HG02678 (cell line): ENCODE results near the gene MICAL3.

Experiments
- ATAC-seq: cut with Tn5 transposase; IDR thresholded peaks from one replicate; pipeline ENCODE4 v1.9.1; 2021; ENCODE audit warnings: mild to moderate bottlenecking, moderate library complexity; ENCODE audit not compliant: unreplicated experiment

The MICAL3 gene

DNA sequence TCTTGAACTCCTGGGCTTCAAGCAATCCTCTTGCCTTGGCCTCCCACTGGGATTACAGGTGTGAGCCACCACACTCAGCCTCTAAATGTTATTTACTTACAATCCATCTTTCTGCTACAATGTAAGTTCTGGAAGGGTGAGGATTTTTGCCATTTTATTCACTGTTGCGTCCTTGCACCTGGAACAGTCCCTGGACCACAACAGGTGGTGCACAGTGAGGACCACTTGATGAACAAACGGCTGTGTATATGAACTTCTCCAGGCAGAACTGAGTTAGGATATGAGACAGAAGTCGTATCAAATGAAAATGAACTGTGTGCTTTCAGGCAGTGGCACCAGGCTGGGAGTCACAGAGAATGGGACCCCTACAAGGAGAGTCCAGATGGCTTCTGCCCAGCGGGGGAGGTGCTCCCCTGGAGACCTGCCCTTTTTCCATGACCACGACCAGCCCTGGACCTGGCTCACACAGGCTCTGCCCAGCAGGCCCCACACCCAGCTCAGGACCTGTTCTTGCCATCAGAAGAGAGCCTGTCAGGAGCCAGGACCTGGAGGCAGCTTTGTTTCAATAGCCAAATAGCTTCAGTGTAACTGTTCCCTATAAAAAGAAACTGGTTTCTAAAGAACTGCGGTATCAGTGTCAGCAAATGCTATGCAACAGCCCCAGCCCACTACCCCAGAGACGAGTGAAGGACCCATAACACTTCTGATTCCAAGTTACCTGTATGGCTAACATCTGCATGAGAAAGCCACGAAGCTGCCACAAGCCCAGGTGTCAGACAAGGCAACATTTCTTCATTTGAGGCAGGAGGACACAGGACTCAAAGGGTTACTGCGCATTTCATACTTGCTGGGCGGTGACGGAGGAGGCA lies 104.9 kb downstream of the MICAL3 start:
- no peak for ATAC-seq

DNA sequence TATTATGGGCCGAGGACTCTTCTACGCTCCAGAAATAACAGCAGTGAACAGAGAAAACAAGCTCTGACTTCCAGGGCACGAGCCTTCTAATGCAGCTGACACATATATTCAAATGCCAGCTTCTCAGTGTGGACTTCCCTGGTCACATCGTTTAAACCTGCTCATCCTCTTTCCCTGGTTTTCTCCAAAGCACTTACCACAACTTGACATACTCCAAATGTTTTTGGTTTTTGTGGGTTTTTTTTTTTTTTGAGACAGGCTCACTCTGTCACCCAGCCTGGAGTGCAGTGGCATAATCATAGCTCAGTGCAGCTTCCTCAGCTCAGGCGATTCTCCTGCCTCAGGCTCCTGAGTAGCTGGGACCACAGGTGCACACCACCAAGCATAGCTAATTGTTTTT lies 105.5 kb downstream of the MICAL3 start:
- no peak for ATAC-seq

DNA sequence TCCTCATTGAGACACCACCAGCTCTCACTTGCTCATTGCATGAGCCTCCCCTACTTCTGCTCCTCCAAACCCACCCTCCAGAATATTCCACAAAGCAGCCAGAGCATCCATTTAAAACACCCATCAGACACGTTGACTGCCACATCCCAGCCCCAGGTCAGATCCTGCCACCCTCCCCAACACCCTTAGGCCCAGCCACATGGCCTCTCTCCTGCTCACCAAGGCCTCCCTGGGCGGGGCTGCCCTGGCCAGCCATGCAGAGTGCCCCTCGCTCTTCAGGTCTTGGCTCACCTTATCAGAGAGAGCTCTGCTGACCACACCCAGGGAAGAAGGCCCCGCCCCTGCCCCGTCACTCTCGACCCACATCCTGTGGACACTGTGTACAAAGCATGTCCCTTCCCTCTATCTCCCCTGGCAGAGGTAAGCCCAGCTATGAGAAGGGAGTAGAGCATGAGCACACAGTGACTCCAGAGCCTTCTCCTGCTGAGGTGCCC lies 106.8 kb downstream of the MICAL3 start:
- ATAC-seq = no peak

DNA sequence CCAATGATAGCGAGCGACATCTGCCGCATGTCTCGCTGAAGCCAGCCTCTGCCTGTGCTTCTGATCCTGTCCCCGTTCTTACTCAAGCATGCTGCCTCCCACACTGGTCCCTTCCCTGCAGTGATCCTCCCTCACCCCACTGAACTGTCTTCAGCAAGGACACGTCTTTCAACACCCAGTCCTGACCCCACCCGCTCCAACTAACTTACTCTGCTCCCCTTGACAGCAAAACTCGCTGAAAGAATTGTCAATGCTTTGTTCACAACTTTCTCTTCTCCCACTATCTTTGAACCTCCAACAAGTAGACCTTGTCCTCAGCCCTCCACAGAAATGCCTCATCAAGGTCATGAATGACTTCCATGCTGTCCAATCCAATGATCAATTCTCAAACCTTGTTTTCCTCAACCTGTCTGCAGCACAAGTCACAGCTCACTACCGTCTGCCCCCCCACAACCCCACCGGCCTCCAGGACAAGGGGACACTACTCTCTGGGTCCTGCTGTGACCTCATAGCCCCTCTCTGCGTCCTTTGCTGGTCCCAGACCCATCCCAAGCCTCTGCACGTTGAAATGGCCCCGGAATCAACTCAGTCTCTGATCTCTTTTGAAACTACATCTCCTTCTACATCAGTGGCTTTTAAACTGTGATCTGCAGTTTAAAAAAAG lies 108.0 kb downstream of the MICAL3 start:
- ATAC-seq = no peak

DNA sequence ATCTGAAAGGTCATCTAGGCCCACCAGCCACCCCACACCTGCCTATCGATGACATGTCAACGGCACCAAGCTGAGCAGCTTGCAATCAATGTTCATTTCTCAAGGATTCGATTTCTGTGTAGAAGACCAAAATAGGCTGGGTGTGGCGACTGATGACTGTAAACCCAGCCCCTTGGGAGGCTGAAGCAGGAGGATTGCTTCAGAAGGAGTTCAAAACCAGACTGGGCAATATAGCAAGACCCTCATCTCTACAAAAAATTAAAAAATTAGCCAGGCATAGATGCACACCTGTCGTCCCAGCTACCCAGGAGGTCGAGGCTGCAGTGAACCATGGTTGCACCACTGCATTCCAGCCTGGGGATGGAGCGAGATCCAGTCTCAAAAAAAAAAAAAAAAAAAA lies 108.7 kb downstream of the MICAL3 start:
- no peak for ATAC-seq

DNA sequence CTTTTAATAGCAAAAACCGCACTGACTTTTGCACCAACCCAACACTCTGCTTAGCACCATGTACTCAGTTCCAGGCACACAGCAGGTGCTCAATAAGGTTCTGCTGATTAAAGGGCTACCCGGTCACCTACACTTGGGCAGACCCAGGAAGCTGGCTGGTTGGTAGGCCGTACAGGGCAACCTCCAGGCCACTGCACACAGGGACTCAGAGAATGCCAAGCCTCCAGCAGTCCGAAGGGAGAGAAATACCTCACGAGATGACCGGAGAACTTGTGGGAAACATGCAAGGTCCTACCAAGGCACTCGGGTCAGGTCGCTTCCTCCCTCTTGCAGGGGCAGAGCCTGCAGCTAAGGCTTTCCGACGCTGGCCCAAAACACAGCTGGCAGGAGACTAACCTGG lies 109.2 kb downstream of the MICAL3 start:
- ATAC-seq = no peak

DNA sequence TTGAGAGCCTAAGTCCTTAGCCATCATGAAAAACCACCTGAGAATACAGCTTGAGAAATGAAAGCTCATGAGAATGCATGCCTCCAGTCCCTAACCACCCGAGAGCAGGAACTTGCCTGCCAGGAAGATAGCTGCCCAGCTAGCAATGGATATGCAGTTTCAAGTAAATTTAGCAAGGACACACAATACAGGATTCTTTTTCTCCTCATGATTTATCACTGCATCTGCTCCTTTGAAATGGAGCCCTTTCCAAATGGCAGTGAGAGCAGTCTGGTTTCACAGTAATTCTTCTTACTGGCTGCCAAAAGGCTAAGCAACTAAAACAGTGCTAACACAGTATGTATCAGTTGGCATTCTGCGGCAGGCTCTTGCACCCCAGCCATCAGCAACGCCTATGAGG lies 109.9 kb downstream of the MICAL3 start:
- no peak for ATAC-seq

DNA sequence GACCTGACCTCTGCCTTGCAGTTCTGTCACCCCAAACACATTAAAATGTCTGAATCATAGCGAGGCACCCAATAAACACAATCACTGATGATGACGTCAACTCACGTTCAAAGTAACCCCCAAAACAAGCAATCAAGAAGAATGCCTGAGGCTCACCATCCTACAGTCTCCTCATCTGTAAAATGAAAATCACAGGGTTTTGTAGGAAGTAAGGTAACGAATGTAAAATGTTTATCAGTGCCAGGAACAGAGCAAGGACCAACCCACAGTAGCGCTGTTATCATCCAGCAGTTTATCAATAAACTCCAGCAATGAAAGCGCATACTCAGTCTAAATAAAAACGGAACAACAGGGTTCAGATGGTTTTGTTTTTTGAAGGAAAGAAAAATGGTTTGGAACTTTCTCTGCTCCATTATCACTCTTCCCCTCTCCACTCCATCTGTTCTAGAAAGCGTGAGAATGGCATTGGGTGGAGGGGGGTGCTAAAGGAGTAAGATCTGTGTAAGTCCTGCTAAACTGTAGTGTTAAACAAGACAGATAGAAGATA lies 110.5 kb downstream of the MICAL3 start:
- ATAC-seq = no peak

DNA sequence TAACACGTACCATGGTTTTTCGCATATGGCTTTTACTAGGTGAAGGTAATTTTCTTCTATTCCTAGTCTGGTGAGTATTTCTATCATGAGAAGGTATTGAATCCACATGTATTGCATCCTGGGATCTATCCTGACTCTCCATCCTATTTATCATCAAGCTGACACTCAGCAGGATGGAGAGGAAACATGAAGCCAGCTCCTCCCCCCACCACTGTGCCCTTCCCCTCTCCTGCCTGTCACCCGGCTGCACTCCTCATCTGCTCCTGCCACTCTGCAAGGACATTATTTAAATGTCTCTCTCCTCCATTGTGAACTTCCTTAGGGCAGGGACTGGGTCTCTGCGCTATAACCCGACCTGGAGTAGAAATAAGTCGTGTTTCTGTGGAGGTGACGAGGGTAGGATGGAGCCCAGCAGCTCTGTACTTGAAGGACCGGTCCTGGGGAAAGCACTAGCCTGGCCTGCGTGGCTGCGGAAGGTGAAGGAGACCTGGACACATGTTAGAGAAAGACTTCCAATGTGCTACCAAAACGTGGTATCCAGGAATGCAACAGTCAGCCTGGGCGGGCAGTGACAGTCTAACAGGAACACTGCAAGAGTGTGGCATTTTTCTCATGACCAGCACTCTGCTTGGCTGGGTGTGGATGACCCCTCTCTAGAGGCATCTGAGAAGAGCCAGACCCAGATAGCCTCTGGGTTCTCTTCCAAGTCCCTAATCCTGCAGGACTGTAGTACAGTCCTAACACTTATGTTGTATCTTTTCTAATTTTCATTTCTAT lies 111.2 kb downstream of the MICAL3 start:
- ATAC-seq = no peak

DNA sequence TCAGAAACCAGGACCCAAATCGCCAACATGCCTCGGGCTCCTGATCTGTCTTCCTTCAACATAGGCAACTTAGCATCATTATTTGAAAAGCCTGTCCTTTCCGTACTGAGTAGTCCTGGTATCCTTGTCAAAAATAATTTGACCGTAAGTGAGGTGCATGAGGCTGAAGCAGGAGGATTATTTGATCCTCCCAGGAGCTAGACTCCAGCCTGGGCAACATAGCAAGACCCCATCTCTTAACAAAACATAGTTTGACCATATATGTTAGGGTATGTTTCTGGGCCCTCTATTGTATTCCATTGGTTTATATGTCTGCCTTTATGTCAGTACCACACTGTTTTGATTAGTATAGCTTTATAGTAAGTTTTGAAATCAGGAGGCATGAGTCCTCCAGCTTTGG lies 112.5 kb downstream of the MICAL3 start:
- ATAC-seq = no peak

DNA sequence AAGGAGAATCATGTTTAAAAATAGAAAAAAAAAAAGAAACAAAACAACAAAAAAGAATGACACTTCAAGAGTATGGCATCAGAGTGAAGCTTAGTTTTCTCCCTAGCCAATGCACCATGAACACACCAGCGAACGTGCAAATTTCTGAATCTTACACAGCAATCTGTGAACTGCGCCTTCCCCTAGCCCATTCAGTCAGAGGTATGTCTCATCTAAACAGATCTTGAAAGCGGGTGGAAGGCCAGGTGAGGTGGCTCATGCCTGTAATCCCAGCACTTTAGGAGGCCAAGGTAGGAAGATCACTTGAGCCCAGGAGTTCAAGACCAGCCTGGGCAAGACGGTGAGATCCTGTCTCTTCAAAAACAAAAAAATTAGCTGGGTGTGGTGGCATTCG lies 113.1 kb downstream of the MICAL3 start:
- ATAC-seq = no peak

DNA sequence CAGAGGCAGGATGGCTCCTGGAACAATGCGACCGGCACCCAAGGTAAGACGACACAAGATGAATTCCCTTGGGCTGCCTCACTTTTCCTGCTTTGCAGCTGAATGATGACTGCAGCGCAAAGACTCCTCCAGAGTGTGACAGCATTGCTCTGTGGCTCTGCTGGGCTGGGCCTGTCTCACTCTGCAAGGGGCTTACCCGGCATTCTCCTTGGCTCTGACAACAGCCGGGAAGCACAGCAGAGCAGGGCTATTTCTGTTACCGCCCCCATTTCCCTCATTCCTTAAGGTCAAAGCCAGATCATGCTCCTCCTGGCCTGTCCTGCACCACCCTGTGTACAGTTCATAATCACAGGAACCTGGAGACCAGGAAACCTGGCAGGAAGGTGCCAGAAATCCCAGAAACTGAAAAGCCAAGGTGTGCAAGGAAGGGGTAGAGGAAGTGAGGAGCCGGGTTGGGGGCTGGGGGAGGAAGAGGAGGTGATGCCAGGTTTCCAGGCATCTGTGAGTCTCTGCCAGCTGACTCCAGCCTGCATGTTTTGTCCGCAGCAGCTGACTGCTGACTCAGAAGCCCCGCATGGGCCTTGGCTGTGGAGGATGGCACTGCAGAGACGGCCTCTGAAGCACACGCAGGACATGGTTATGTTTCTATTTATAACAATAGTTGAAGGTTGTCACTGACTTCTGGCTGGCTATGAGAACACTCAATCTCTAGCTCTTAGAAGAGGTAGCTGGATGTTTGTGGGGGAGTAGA lies 113.6 kb downstream of the MICAL3 start:
- ATAC-seq = no peak

DNA sequence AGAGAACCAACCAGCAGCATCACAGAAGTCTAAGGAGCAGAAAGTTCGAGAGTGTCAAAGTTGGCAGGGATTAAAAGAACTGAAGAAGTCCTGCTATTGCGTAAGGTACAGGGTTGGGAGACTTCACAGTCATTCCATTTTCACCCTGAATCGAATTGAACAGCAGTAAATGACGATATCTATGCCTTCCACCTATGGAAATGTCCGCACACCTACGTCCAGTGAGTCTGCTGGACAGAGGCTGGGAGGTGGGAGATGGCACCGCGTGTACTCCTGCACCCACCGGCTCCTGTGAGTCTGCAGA lies 116.7 kb downstream of the MICAL3 start:
- no peak for ATAC-seq

DNA sequence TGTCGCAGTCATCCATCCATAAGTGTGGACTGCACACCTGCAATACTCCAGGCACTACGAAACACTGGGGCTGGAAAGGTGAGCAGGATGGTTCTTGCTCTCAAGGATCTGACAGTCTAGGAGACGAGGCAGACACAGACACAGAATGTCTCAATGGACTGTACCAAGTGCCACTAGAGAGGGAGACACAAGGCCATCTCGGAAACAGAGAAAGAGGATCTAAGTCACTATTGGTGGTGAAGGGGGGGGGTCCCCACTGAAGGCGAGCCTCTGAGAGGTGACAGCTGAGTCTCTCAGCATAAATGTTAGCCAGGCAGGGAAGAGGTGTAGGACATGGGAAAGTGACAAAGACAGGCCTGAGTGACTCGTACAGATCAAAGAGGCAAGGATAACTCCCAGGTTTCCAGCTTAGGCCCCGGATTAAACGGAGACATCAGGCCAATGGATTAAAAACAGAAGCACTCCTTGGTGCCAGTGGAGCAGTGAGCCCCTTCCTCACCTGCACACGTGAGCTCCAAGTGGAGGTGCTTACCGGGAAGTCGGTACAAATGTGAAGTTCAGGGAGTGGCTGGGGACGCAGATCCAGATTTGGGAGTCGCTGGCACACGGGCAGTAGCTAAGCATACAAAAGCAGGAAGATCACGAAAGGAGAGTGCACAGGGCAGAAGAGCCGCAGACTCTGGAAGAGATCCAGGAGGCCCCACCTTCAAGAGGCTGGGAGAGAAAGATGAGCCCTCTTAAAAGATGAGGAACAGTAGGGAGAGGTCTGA lies 117.2 kb downstream of the MICAL3 start:
- ATAC-seq = no peak

DNA sequence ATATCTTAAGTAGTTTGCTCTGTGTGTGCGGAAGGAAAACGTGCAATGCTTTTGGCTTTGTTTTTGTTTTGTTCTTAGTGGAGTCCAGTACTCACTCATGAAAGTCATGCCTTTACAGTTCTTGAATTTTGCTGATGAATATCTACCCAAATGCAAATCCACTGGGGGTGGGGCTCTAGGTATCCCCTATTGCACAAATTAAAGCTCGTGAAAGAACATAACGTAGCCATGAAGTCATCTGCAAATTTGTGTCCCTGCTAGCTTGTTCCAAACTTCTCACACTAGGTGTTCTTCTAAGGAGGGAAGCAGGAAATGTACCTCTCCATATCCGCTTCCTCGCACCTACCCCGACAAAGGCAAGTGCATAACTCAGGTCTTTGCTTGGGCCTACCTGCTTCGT lies 118.9 kb downstream of the MICAL3 start:
- no peak for ATAC-seq

DNA sequence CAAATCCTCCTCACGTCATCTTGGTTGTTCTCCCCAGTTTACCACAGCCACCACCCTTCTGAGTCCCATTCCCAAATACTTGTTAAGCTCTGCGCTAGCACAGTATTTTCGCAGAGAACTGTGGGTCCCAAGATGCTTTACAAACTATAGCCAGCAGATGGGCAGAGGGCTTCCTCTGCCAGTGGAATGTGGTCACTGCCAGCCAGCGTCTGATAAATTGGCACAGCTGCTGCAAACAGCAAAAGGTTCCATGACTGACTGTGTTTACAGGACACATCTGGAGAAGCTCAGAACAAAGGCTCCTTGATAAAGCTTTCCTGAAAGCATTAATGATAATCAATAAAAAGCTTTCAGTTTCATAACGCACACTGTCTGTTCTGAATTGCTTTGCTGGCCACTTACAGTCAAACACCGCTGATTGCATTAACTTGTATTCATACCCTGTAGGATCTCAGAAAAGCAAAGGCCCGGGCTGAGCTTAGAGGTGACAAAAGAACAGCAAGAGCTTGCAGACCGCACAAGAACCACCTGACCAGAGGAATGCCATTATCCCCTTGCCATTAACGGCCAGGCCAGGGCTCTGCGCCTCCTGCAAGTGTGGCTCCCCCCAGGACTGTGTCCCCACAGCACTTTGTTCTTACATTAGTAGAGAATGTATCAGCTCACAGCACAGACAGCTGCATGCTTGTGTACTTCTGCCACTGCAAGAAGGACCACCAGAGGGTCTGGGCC lies 120.6 kb downstream of the MICAL3 start:
- no peak for ATAC-seq

DNA sequence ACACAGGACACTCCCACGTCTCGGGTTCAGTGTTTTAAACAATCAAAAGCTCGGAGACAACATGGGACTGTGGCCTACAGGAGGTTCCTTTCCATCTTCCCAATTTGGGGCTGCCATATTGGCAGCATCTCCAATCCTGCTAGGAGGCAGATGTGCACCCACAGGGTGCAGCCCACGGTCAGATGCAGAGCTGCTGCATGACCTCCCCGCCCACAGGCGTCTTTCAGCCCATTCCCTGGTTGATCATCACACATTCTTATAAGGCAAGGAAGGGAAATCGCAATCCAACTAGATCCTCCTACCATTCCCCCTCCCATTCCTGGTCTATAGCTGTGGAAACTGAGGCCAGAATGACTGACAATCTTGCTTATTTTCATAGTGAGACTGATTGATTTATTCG lies 121.4 kb downstream of the MICAL3 start:
- no peak for ATAC-seq

DNA sequence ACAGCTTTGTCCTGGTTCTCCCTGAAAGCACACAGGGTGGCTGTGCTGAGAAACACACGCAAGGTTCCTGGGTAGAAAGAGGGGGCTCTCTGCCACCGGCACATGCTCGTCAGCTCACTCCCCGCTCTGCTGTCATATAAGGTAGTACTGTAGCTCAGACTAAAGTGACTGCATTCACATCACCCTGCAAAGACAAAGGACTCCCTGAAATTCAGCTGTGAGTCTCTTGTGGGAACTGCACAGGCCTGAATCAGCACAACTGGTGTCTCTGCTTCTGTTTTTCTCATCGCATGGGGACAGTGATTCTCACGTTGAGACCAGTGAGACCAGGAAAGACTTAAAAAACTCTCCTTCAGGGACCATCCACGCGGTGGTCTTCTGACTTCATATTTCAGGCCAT lies 126.0 kb downstream of the MICAL3 start:
- no peak for ATAC-seq

DNA sequence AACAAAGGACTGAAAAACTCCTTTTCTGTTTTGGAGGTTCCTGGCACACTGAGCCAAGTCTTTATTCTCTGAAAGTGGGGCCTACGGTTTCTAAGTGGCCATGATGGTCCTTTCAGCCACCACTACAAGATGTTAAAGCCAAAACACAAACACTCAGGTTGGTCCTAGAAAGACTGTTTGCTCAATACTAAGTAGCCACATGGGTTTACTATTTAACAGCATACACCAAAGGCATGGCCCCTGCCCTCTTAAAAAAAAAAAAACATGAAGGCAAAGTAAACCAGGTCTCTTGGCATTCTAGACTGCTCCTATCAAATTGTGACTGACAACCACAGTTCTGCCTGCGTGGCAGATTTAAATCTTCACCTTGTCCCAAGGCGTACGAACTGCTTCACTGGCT lies 126.5 kb downstream of the MICAL3 start:
- ATAC-seq = no peak
